H1 (cell line): ENCODE results near the gene RNF220.

Experiments
- CREB1 ChIP-seq: IDR thresholded peaks from 2 replicates; pipeline ENCODE4 v1.6.1; 2012; ENCODE audit warnings: inconsistent platforms
- CTCF ChIP-seq, 3 experiments: IDR thresholded peaks; 1 replicate in 2 of 3; 2 replicates in 1 of 3; pipeline versions ENCODE4 v1.5.1 to v1.6.1; 2011; ENCODE audit warnings: low read length in 3 of 3, mild to moderate bottlenecking in 3 of 3, inconsistent platforms in 2 of 3, low read depth in 1 of 3, moderate library complexity in 1 of 3; ENCODE audit not compliant: insufficient read depth in 1 of 3; ENCODE audit errors: control extremely low read depth in 1 of 3
- EP300 ChIP-seq, 2 experiments: IDR thresholded peaks; 1 replicate in 1 of 2; 2 replicates in 1 of 2; pipeline ENCODE4 v1.6.1; 2011 to 2012; ENCODE audit warnings: low read depth in 2 of 2, low read length in 2 of 2, mild to moderate bottlenecking in 2 of 2, borderline replicate concordance in 1 of 2, inconsistent platforms in 1 of 2, moderate library complexity in 1 of 2
- FOSL1 ChIP-seq: IDR thresholded peaks from 2 replicates; pipeline ENCODE4 v1.6.1; 2011; ENCODE audit warnings: mild to moderate bottlenecking, low read depth, low read length, moderate library complexity; ENCODE audit not compliant: insufficient read depth
- GABPA ChIP-seq: IDR thresholded peaks from 2 replicates; pipeline ENCODE4 v1.6.1; 2011; ENCODE audit warnings: mild to moderate bottlenecking, low read length, moderate library complexity, borderline replicate concordance; ENCODE audit not compliant: insufficient read depth
- GTF2F1 ChIP-seq: IDR thresholded peaks from 2 replicates; pipeline ENCODE4 v1.6.1; 2012; ENCODE audit warnings: low read depth, low read length, improper control_type of control experiment, borderline replicate concordance
- KDM1A ChIP-seq: fragments of 200-600, 300-600 bp; sonication (generic); IDR thresholded peaks from 2 replicates; pipeline ENCODE4 v1.7.1; 2016; ENCODE audit warnings: mild to moderate bottlenecking, low read length, borderline replicate concordance
- MAFK ChIP-seq: IDR thresholded peaks from 2 replicates; pipeline ENCODE4 v1.6.1; 2012; ENCODE audit warnings: low read depth, mild to moderate bottlenecking, improper control_type of control experiment, low read length
- POLR2A ChIP-seq, 2 experiments: IDR thresholded peaks; 1 replicate in 1 of 2; 2 replicates in 1 of 2; pipeline ENCODE4 v1.6.1; 2011; ENCODE audit warnings: low read depth in 2 of 2, low read length in 2 of 2, mild to moderate bottlenecking in 2 of 2; ENCODE audit errors: control extremely low read depth in 1 of 2
- RAD21 ChIP-seq, 2 experiments: IDR thresholded peaks in 1 of 2; conservative IDR thresholded peaks in 1 of 2; 2 replicates each; pipeline ENCODE4 v1.6.1; 2011; ENCODE audit warnings: low read depth in 2 of 2, low read length in 2 of 2, improper control_type of control experiment in 1 of 2, inconsistent platforms in 1 of 2, mild to moderate bottlenecking in 1 of 2, moderate library complexity in 1 of 2
- RXRA ChIP-seq: IDR thresholded peaks from 2 replicates; pipeline ENCODE4 v1.6.1; 2011; ENCODE audit warnings: low read depth, mild to moderate bottlenecking, low read length, moderate library complexity; ENCODE audit not compliant: insufficient read depth
- SIN3A ChIP-seq, 2 experiments: IDR thresholded peaks in 1 of 2; conservative IDR thresholded peaks in 1 of 2; 2 replicates each; pipeline ENCODE4 v1.6.1; 2011 to 2012; ENCODE audit warnings: low read length in 2 of 2, improper control_type of control experiment in 1 of 2, low read depth in 1 of 2, mild to moderate bottlenecking in 1 of 2
- SUZ12 ChIP-seq: fragments of 200-600 bp; sonication (generic); IDR thresholded peaks from 2 replicates; pipeline ENCODE4 v1.6.1; 2012; ENCODE audit warnings: mild to moderate bottlenecking, inconsistent platforms, low read length, moderate library complexity, mixed read lengths
- YY1 ChIP-seq: IDR thresholded peaks from 2 replicates; pipeline ENCODE4 v1.6.1; 2011; ENCODE audit warnings: low read depth, mild to moderate bottlenecking, low read length

DNA sequence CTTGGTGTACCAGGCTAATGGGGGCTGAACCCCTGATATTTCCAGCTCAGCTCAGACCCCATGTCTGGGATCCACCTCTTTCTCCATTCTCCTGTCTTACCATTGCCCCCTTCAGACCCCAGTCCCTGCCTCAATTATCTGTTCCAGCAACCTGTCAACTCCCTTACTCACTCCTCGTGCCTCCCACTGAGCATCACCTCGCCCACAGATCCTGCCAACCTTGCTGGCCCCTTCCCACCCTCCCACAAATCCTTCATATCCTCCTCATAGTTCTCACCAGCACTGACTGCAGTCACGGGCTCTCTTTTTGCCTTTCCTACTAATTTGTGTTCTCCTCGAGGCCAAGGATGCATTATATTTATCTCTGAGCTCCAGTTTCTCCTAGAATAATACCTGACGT lies 206.4 kb downstream of the RNF220 start:
- TF ChIP-seq CREB1 (no peak), POLR2A (IDR thresholded peaks at IDR 0.05; ENCODE audit: control extremely low read depth in 1 of 2, low read depth in 2 of 2, low read length in 2 of 2) (no peak), MAFK (no peak), CTCF (IDR thresholded peaks at IDR 0.05; ENCODE audit: control extremely low read depth in 1 of 3, insufficient read depth in 1 of 3, low read depth in 1 of 3, low read length in 3 of 3) (no peak), GABPA (no peak), SIN3A (conservative IDR thresholded peaks at IDR 0.05 in 1 of 2, IDR thresholded peaks at IDR 0.05 in 1 of 2; ENCODE audit: low read depth in 1 of 2, low read length in 2 of 2) (no peak), EP300 (IDR thresholded peaks at IDR 0.05; ENCODE audit: borderline replicate concordance in 1 of 2, low read depth in 2 of 2, low read length in 2 of 2) (no peak), FOSL1 (no peak), RXRA (no peak), SUZ12 (no peak), GTF2F1 (no peak), RAD21 (IDR thresholded peaks at IDR 0.05 in 1 of 2, conservative IDR thresholded peaks at IDR 0.05 in 1 of 2; ENCODE audit: low read depth in 2 of 2, low read length in 2 of 2) (no peak), YY1 (no peak), KDM1A (no peak)
